CD4-positive, alpha-beta T cell treated with Interleukin-4 for 1 hour (primary cell): ENCODE data around the gene TMEM163.

Source experiments
- DNase-seq, 2 donors: peaks; one replicate each; pipeline ENCODE4 v3.0.0-alpha.2; 2020 to 2022

The TMEM163 gene

GRCh38 chr2:134690629-134691215, 28.1 kb downstream of the TMEM163 start:
- DNase-seq = no peak

GRCh38 chr2:134689315-134689714, 29.5 kb downstream of the TMEM163 start:
- no peak for DNase-seq

GRCh38 chr2:134685967-134686366, 32.8 kb downstream of the TMEM163 start:
- DNase-seq = no peak

GRCh38 chr2:134683561-134684112, 35.2 kb downstream of the TMEM163 start:
- DNase-seq = no peak

GRCh38 chr2:134682726-134683125, 36.1 kb downstream of the TMEM163 start:
- no peak for DNase-seq

GRCh38 chr2:134681201-134681600, 37.6 kb downstream of the TMEM163 start:
- DNase-seq = no peak

GRCh38 chr2:134679745-134680144, 39.1 kb downstream of the TMEM163 start:
- peak; percentile 57 to 58 for DNase-seq

- no peak for DNase-seq
Observed at GRCh38 chr2:134679294-134679693, 39.5 kb downstream of the TMEM163 start.

GRCh38 chr2:134677856-134678756, 40.7 kb downstream of the TMEM163 start:
- no peak for DNase-seq

GRCh38 chr2:134676960-134677359, 41.8 kb downstream of the TMEM163 start:
- DNase-seq = peak in 1 of 2 donors; percentile 30

- DNase-seq = no peak
Observed at GRCh38 chr2:134675314-134675713, 43.5 kb downstream of the TMEM163 start.

GRCh38 chr2:134674687-134675086, 44.1 kb downstream of the TMEM163 start:
- no peak for DNase-seq

GRCh38 chr2:134671513-134671912, 47.3 kb downstream of the TMEM163 start:
- peak; percentile 13 to 52 for DNase-seq

GRCh38 chr2:134670955-134671354, 47.8 kb downstream of the TMEM163 start:
- DNase-seq = no peak

- peak; percentile 81 to 83 for DNase-seq
Observed at GRCh38 chr2:134669731-134670669, 48.8 kb downstream of the TMEM163 start.

- peak; percentile 71 to 81 for DNase-seq
Observed at GRCh38 chr2:134668821-134669220, 50.0 kb downstream of the TMEM163 start.

- no peak for DNase-seq
Observed at GRCh38 chr2:134667541-134667940, 51.3 kb downstream of the TMEM163 start.

GRCh38 chr2:134667081-134667480, 51.7 kb downstream of the TMEM163 start:
- DNase-seq = no peak

GRCh38 chr2:134665727-134666506, 52.9 kb downstream of the TMEM163 start:
- no peak for DNase-seq

- DNase-seq = no peak
Observed at GRCh38 chr2:134663451-134664450, 55.0 kb downstream of the TMEM163 start.

GRCh38 chr2:134662751-134663150, 56.0 kb downstream of the TMEM163 start:
- no peak for DNase-seq
